Mononuclear cell (primary cell): ENCODE data around the gene CAVIN1. TPM values are rescaled to one million over a fixed set of nuclear protein-coding genes. Genes with fewer than 3 reads are reported as not detected.
"Not testable (repeated sequence)": the region's sequence is repeated elsewhere in the genome, so short reads cannot be mapped to it uniquely, and the experiment has no call there.

ENCODE experiments used
- H3K27me3 ChIP-seq: 2 replicates; pipeline ENCODE4 v1.6.0; 2011; ENCODE audit warnings: low read length, control low read depth; ENCODE audit not compliant: insufficient read depth
- H3K4me1 ChIP-seq: 2 replicates; pipeline ENCODE4 v1.5.1; 2011; ENCODE audit warnings: mild to moderate bottlenecking, low read length, control low read depth; ENCODE audit not compliant: insufficient read depth
- H3K4me3 ChIP-seq: 2 replicates; pipeline ENCODE4 v1.5.1; 2011; ENCODE audit warnings: mild to moderate bottlenecking, low read length, moderate library complexity
- H3K9me3 ChIP-seq: 2 replicates; pipeline ENCODE4 v1.5.1; 2011; ENCODE audit warnings: low read depth, mild to moderate bottlenecking, control low read depth, low read length
- total RNA-seq: library from RNA; depleted of rRNA; stranded (reverse); fragments of >200 nt; gene quantifications from one replicate; pipeline ENCODE4 v1.2.3, GENCODE V29; 2012

The CAVIN1 gene
- total RNA-seq = 0.21 TPM

- Histone ChIP-seq H3K4me1 (peaks cover 22% of the 10 kb centered on the region), H3K4me3 (no peak within 1 kb of the TSS), H3K27me3 (peaks cover 51% of the 10 kb centered on the region), H3K9me3 (no peaks in the 10 kb centered on the region)
Measured at GRCh38 chr17:42422958-42423712, at the start of gene CAVIN1. TSS of gene CAVIN1 (minus strand) at chr17:42423256. CDS start at chr17:42423097, 159 bp downstream.

DNA sequence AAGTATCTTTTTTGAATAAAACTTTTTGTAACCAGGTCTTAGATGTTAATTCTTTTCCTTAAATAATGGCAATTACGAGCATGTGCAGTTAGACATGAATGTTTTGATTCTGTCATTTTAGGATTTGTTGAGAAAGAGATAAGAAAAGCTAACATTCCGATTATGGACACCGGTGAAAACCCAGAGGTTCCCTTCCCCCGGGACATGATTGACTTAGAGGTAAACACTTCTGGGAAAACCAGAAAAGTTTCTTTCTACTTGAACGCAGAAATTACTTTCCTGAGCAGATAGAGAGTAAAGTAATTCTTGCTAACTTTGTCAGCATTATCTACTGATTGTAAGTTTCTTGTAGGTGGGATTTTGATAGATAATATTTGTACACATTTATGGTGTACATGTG, 44.8 kb upstream of the CAVIN1 start:
- Histone ChIP-seq H3K4me3 (no peak overlapping the region), H3K27me3 (no peaks in the 10 kb centered on the region), H3K4me1 (no peaks in the 10 kb centered on the region), H3K9me3 (no peaks in the 10 kb centered on the region)

DNA sequence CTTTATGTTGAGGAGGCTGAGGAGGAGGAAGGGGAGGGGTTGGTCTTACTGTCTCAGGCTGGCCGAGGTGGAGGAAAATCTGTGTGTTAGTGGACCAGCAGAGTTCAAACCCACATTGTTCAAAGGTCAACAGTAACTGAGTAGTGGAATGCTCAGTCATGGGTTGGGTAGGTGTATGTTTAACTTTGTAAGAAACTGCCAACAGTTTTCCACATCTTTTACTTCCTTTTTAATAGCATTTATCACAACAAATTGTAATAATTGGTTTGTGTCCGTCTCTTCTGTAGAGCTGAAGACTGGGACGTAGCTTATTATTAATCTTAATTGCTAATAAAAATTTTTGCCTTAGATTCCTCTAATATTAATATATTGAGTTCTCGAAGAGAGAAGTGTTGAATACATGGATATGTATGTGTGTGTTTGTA, 40.9 kb upstream of the CAVIN1 start:
- Histone ChIP-seq H3K9me3 (no peaks in the 10 kb centered on the region), H3K27me3 (no peaks in the 10 kb centered on the region), H3K4me1 (peaks cover 21% of the 10 kb centered on the region), H3K4me3 (no peak overlapping the region)

DNA sequence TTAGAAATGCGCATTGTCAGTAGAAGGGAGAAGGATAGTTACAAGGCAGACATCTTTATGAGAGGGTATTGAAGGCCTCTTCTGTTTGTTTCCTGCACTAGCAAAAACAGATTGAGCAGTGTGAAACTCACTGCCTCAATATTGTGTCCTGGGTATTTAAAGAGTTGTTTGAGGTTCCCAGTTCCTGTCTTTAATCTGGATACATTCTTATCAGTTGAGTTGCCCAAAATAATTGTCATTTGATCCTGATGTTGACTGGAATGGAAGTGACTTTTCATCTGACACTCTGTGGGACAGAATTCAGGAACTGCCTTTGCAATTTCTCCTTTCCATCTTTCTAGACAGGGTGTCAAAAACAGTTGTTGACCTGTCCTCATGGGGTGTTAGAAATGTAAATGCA, 37.3 kb upstream of the CAVIN1 start:
- Histone ChIP-seq H3K27me3 (no peaks in the 10 kb centered on the region), H3K4me3 (peak overlapping the region; percentile 68), H3K4me1 (peaks cover 54% of the 10 kb centered on the region), H3K9me3 (no peaks in the 10 kb centered on the region)

- H3K9me3 ChIP-seq = no peaks in the 10 kb centered on the region
- H3K4me1 ChIP-seq = peaks cover 59% of the 10 kb centered on the region
- peak overlapping the region; percentile 68 for H3K4me3 ChIP-seq
- H3K27me3 ChIP-seq = no peaks in the 10 kb centered on the region
Measured at GRCh38 chr17:42459801-42460281, 36.8 kb upstream of the CAVIN1 start.

DNA sequence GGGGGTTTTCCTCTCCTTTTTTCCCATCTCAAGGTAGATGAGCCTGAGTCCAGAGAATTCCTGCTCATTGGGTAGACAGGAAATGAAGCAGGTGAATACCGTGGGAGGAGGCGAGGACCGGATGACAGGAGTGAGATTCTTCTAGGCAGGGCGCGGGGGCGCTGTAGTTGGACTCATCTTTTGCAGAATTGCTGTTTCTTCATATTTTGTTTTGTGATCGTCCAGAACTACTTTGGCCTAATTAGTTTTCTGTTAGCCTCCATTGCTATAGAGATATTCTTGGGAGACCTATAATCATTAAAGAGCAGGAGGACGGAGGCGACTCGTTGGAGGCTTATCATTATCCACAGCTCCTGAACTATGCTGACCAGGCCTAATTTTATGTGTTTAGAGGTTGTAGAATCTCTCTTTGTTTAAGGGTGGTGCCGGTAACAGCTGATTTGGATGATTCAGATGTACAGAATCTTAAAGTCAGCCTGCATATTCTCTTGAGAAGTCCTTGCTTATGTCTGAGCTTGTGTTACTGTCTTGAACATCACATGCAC, 36.3 kb upstream of the CAVIN1 start:
- no peaks in the 10 kb centered on the region for H3K9me3 ChIP-seq
- no peaks in the 10 kb centered on the region for H3K27me3 ChIP-seq
- H3K4me3 ChIP-seq = peak overlapping the region; percentile 68
- H3K4me1 ChIP-seq = peaks cover 64% of the 10 kb centered on the region

DNA sequence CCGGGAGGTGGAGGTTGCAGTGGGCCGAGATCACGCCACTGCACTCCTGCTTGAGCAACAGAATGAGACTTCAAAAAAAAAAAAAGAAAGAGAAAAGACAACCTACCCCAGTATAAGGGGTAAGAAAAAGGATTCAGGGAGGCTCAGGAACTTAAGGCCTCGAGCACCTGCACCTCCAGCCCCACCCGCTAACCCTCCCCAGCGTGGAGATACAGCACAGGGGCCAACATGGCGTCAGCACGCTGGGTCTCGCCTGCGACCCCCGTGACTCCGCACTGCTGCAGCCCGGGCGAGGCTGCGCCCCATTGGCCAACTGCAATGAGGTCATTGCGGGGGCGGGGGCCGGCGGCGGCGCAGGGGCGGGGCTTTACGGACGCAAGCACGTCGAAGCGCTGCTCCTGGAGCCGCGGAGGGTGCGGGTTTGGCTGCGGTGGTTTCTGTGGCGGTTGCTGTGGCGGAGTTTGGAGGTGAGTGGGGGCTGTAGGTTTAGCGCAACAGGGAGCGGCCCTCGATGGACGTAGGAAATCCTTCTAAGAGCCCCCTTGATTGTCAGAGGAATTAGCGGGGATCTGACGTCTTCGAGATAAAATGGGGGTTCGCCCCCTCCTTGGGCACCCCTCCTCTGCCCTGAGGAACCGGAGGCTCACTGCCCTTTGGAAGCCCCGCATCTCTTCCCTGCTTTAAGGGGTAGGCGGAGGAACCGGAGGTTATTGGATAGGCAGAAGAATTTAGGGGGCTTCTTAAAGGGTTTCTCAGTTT, 35.6 kb upstream of the CAVIN1 start, which contains the start of gene ATP6V0A1:
ATP6V0A1 (plus strand) TSS at position 382 of the 759 bp plus-strand sequence. CDS start 2,017 bp downstream, outside the sequence.
- Histone ChIP-seq H3K4me1 (peaks cover 71% of the 10 kb centered on the region), H3K4me3 (peak within 1 kb of the TSS; percentile 68), H3K27me3 (no peaks in the 10 kb centered on the region), H3K9me3 (no peaks in the 10 kb centered on the region)

DNA sequence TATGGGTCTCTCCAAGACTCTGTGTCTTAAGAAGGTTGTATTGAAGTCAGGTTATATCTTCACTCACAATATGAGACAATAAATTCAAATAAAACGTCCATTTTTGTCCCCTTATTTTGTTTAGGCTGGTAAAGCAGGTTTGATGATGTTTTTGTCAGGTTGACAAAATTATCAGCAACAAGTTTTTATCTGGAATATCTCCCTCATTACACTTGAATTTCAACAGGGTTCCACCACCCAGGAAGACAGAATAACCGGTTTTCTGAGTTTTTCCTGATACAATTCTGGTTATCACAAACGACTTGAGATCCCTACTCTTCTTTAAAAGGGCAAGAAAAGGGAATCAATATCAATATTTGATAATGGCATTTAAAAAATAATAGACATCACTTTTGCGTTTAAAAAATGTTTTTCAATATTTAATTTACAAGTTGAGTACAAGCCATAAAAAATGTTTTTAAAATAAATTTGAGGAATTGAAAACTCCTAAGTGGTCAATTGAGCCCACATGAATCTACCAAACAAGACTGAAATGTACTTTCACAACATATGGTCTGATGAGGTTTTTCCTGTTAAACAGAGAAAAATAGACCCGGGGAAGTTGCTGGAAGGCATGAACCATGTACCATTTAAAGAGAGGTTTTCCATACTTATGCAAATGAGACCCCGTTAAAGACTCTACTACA, 34.2 kb upstream of the CAVIN1 start:
- Histone ChIP-seq H3K9me3 (no peaks in the 10 kb centered on the region), H3K4me3 (no peak overlapping the region), H3K4me1 (peaks cover 85% of the 10 kb centered on the region), H3K27me3 (no peaks in the 10 kb centered on the region)

DNA sequence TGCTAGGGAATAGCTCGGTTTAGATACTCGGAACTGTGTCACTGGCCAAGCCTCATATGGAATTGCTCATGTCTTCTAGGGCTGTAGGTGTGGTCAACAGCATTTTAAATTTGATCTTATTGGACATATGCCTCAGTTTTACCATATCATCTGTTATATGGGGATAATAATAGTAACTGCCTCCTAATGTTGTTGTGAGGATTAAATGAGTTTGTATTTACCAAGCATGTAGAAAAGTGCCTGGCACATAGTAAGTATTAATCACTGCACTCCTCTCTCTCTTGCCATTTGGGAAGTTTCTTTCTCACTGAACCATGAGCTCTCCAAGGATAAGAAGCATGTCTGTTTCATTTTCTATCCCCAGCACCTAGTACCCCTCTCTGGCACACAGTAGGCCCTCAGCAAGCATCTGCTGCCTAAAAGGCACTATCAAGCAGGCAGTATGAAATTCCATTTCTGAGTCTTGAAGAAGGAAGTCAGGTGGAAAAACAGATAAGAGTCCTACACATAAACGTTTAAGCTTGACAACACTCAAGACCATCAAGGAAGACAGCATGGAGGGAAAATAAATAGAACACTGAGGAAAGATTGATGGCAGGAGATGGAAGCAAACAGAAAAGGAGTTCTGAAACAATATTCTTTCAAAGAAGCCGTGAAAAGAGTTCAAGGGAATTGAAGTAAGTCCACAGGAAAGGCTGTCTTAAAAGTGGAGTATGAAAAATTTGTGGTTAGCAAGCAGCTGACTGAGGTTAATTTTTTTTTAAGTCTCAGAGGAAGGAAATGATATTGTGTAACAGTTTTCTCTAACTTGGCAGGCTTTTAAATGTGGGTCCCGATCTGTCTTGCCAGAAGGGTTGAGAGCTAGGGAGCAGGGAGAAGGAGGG, 33.4 kb upstream of the CAVIN1 start:
- H3K4me1 ChIP-seq = peaks cover 89% of the 10 kb centered on the region
- H3K9me3 ChIP-seq = no peaks in the 10 kb centered on the region
- H3K4me3 ChIP-seq = no peak overlapping the region
- H3K27me3 ChIP-seq = no peaks in the 10 kb centered on the region

GRCh38 chr17:42454987-42455386, 31.9 kb upstream of the CAVIN1 start:
- peaks cover 78% of the 10 kb centered on the region for H3K4me1 ChIP-seq
- not testable (repeated sequence) for H3K4me3 ChIP-seq, H3K27me3 ChIP-seq, H3K9me3 ChIP-seq

DNA sequence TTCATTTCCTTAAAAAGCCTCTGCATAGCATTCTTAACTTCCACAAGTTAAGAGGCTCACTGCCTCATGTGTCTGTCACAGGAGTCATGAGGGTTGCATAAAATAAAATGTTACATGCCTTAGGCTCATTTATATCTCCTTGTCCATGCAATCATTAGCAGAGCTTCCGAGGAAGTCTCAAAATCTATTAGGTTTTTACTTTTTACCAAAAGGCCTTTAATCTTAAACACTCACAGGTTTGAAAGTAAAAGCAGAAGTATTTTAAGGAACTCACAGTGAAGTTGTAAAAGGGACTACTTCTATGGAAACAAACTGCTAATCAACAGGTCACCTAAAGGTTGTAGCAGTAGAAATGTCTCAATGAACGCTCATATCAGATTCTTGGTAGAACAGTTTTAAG, 30.4 kb upstream of the CAVIN1 start:
- peaks cover 66% of the 10 kb centered on the region for H3K4me1 ChIP-seq
- H3K4me3 ChIP-seq = no peak overlapping the region
- no peaks in the 10 kb centered on the region for H3K9me3 ChIP-seq
- no peaks in the 10 kb centered on the region for H3K27me3 ChIP-seq

- H3K27me3 ChIP-seq, H3K4me3 ChIP-seq, H3K9me3 ChIP-seq: not testable (repeated sequence)
- peaks cover 44% of the 10 kb centered on the region for H3K4me1 ChIP-seq
Measured at GRCh38 chr17:42451270-42451669, 28.2 kb upstream of the CAVIN1 start.

- H3K4me3 ChIP-seq, H3K9me3 ChIP-seq, H3K27me3 ChIP-seq: not testable (repeated sequence)
- peaks cover 30% of the 10 kb centered on the region for H3K4me1 ChIP-seq
Measured at GRCh38 chr17:42449838-42450237, 26.8 kb upstream of the CAVIN1 start.

DNA sequence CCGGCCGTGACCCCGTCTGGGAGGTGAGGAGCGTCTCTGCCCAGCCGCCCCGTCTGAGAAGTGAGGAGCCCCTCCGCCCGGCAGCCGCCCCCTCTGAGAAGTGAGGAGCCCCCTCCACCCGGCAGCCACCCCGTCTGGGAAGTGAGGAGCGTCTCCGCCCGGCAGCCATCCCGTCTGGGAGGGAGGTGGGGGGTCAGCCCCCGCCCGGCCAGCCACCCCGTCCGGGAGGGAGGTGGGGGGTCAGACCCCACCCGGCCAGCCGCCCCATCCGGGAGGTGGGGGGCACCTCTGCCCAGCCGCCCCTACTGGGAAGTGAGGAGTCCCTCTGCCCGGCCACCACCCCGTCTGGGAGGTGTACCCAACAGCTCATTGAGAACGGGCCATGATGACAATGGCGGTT, 26.1 kb upstream of the CAVIN1 start:
- H3K4me3 ChIP-seq, H3K27me3 ChIP-seq: not testable (repeated sequence)
- peaks cover 23% of the 10 kb centered on the region for H3K4me1 ChIP-seq

More for the DNA sequence above, 26.1 kb upstream of the CAVIN1 start:
- not testable (repeated sequence) for H3K9me3 ChIP-seq
